ENCODE measurements around the gene EXOSC2. TPM values are rescaled to one million over a fixed set of nuclear protein-coding genes. Genes with fewer than 3 reads are reported as not detected.

Gene EXOSC2
- total RNA-seq, 4 donors from 2014 or later: 9.3 to 21.7 (median 12.0) TPM

DNA sequence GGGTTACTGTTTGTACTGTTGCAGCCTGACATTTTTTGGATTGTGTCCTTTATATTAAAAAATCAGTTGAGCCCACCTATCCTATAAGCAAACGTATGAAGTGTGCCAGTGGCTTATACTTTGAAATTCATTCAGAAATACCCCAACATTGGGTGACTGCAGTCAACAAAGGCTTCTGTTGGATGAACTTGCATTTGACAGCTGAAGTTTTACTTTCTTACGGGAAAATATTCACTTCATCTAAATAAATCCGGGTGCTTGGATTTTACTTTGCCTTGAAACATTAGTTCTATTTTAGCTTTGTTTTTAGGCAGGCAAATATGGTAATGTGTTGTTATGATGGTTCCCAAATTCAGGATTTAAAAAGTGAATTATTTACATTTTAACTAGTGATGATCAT lies 21.7 kb downstream of the EXOSC2 start:
- Histone ChIP-seq H3K36me3 (no peaks in the 10 kb centered on the region), H3K9me3 (no peaks in the 10 kb centered on the region), H3K27me3 (no peaks in the 10 kb centered on the region), H3K4me1 (peaks cover 24 to 26% of the 10 kb centered on the region in 2 donors), H3K27ac (peak overlapping the region; percentile 95 to 99 (median 98)), H3K4me3 (peak overlapping the region; percentile 90)
- intact Hi-C loops (cut with DNase I; ENCODE audit: low total_unique reads): loop anchor here (10.0 kb wide), 1 partner anchor 120 kb away; the partner anchor contains the start of gene ABL1
- in situ Hi-C loops (cut with MboI; ENCODE audit: low sequenced_read_pairs in 4 of 4): no loop called here
- DNase-seq (no peak), ATAC-seq (no peak)
- TF ChIP-seq CTCF (IDR thresholded peaks at IDR 0.05 in 4 of 5, conservative IDR thresholded peaks at IDR 0.05 in 1 of 5): no peak
- TF ChIP-seq POLR2A (IDR thresholded peaks at IDR 0.05): no peak

DNA sequence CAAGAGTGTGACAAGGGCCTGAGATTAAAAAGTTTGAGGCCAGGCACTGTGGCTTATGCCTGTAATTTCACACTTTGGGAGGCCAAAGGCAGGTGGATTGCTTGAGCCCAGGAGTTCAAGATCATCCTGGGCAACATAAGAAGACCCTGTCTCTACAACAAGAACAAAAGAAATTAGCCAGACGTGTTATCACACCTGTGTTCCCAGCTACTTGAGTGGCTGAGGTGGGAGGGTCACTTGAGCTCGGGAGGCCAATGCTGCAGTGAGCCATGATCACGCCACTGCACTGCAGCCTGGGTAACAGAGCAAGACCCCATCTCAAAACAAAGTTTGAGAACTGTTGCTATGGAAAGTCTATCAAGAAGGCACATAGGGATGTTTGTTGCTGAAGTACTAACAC lies 25.0 kb downstream of the EXOSC2 start:
- ATAC-seq (no peak), DNase-seq (no peak)
- TF ChIP-seq POLR2A (IDR thresholded peaks at IDR 0.05) (no peak), CTCF (IDR thresholded peaks at IDR 0.05 in 4 of 5, conservative IDR thresholded peaks at IDR 0.05 in 1 of 5) (no peak)
- Histone ChIP-seq H3K4me1 (peaks cover 21 to 26% of the 10 kb centered on the region in 2 donors), H3K9me3 (no peaks in the 10 kb centered on the region), H3K36me3 (no peaks in the 10 kb centered on the region), H3K27me3 (no peaks in the 10 kb centered on the region), H3K27ac (no peak overlapping the region), H3K4me3 (no peak overlapping the region)
- intact Hi-C loops (cut with DNase I; ENCODE audit: low total_unique reads) (loop anchor here (10.0 kb wide), 1 partner anchor 116 kb away; the partner anchor contains the start of gene ABL1), in situ Hi-C loops (cut with MboI; ENCODE audit: low sequenced_read_pairs in 4 of 4) (no loop called here)

DNA sequence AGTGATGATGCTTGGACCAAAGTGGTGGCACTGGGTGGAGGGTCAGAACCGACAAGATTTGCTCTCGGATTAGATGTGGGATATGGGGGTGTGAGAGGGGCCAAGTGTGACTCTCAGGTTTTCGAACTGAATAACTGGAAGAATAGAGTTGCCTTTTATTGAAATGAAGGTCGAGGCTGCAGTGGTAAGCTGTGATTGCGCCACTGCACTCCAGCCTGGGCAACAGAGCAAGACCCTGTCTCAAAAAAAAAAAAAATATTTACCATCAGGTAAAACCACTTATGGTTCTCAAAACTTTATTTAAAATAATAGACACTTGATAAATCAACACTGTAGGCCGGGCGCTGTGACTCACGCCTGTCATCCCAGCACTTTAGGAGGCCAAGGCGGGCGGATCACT lies 27.2 kb downstream of the EXOSC2 start:
- intact Hi-C loops (cut with DNase I; ENCODE audit: low total_unique reads): no loop called here
- no peak for TF ChIP-seq CTCF (IDR thresholded peaks at IDR 0.05 in 4 of 5, conservative IDR thresholded peaks at IDR 0.05 in 1 of 5)
- TF ChIP-seq POLR2A (IDR thresholded peaks at IDR 0.05): no peak
- Histone ChIP-seq H3K36me3 (no peaks in the 10 kb centered on the region), H3K4me1 (peaks cover 6 to 7% of the 10 kb centered on the region in 2 donors), H3K9me3 (no peaks in the 10 kb centered on the region), H3K27me3 (no peaks in the 10 kb centered on the region), H3K27ac (no peak overlapping the region), H3K4me3 (no peak overlapping the region)
- in situ Hi-C loops (cut with MboI; ENCODE audit: low sequenced_read_pairs in 4 of 4): no loop called here
- no peak for DNase-seq
- no peak for ATAC-seq

- Histone ChIP-seq H3K9me3 (no peaks in the 10 kb centered on the region), H3K4me1 (peaks cover 10 to 12% of the 10 kb centered on the region in 2 donors), H3K36me3 (no peaks in the 10 kb centered on the region), H3K27ac (no peak overlapping the region), H3K4me3 (no peak overlapping the region), H3K27me3 (no peaks in the 10 kb centered on the region)
- in situ Hi-C loops (cut with MboI; ENCODE audit: low sequenced_read_pairs in 4 of 4) (no loop called here), intact Hi-C loops (cut with DNase I; ENCODE audit: low total_unique reads) (no loop called here)
- ATAC-seq (no peak), DNase-seq (no peak)
- TF ChIP-seq CTCF (IDR thresholded peaks at IDR 0.05 in 4 of 5, conservative IDR thresholded peaks at IDR 0.05 in 1 of 5) (no peak), POLR2A (IDR thresholded peaks at IDR 0.05) (no peak)
Measured at GRCh38 chr9:130728721-130729120, 35.1 kb downstream of the EXOSC2 start.

- ATAC-seq (no peak), DNase-seq (no peak)
- no peaks in the 10 kb centered on the region for H3K27me3 ChIP-seq
- H3K4me1 ChIP-seq: peaks cover 11 to 12% of the 10 kb centered on the region in 2 donors
- TF ChIP-seq POLR2A (IDR thresholded peaks at IDR 0.05) (no peak), CTCF (IDR thresholded peaks at IDR 0.05 in 4 of 5, conservative IDR thresholded peaks at IDR 0.05 in 1 of 5) (no peak)
- no peak overlapping the region for H3K27ac ChIP-seq
- intact Hi-C loops (cut with DNase I; ENCODE audit: low total_unique reads) (no loop called here), in situ Hi-C loops (cut with MboI; ENCODE audit: low sequenced_read_pairs in 4 of 4) (no loop called here)
- no peak overlapping the region for H3K4me3 ChIP-seq
- H3K36me3 ChIP-seq: no peaks in the 10 kb centered on the region
- no peaks in the 10 kb centered on the region for H3K9me3 ChIP-seq
Measured at GRCh38 chr9:130729145-130729544, 35.6 kb downstream of the EXOSC2 start.

Data from gastrocnemius medialis (tissue), 4 donors.